NOMO-1 treated with dmso at 0.1 percent for 144 hours (cell line): Measurements from ENCODE around the gene CEP170B.
"Not testable (repeated sequence)": the region's sequence is repeated elsewhere in the genome, so short reads cannot be mapped to it uniquely, and the experiment has no call there.

Source experiments
- DNase-seq: peaks from one replicate; lab custom pipeline; 2025; ENCODE audit not compliant: unreplicated experiment; lab: John Stamatoyannopoulos, UW

Gene CEP170B

DNA sequence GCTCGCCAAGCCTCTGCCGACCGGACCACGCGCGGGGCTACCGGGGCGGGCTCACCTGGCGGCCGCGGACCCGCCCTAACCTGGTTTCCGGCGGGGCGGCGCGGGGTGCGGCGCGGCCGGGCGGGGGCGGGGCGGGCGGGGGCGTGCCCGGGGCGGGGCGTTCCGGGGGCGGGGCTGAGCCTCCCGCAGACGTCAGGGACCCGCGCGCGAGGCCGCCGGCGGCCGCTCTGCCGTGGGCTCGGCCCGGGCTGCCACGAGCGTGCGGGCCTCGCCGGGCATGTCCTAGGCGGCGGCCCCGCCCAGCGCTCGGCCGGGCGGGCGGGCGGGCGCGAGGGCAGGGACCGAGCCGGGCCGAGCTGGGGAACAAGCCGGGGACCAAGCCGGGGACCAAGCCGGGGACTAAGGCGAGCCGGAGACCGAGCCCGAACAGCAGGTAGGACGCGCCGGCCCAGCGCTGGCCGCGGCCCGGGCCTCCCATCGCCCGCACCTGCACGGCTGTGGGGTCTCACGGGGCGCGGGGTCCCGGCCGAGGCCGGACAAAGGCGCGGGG lies at the start of gene CEP170B:
Gene CEP170B, plus strand, starts transcription at position 188 of the 550 bp plus-strand sequence. CDS start 3,183 bp downstream, outside the sequence.
- DNase-seq: no peak

DNA sequence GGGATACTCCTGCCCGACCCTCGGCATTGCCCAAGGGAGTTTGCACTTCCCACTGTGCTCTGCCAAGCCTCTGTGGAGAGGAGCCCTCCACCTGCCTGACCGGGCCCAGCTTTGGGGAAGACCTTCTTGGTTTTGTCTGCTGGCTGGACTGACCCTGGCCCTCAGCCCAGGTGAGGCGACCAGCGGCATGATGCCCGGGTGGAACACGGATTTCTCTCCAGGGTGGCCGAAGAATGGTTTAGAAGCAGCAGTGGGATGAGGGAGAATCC lies 48.5 kb upstream of the CEP170B start:
- no peak for DNase-seq

DNA sequence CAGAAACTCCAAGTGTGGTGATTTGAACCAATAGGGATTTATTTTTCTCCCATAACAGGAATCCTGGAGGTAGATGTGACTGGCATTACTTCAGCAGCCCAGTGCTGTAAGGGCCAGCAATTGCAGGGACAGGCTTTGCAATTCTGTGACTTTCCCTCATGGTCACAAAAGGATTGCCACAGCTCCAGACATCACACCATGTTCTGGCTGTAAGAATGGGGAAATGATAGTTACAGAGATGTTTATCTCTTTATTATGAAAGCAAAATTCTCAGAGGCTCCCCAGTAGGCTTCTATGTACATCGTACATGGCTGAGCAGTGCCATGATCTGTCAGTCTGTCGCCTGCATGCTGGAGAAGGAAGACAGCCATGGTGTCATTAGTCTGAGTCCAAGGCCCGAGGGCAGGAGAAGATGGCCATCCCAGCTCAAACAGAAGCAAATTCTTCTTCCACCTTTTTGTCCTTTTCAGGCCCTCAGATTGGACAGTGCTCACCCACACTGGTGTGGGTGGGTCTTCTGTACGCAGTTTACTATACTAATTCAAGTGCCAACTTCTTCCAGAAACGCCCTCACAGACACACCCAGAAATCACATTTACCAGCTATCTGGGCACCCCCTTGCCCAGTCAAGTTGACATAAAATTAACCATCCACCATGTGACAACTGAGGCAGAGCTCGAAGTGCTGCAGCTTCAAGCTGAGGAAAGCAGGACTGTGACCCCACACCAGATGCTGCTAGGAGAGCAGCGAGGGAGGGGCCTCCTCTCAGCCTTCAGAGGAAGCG lies 46.9 kb upstream of the CEP170B start:
- DNase-seq: no peak

DNA sequence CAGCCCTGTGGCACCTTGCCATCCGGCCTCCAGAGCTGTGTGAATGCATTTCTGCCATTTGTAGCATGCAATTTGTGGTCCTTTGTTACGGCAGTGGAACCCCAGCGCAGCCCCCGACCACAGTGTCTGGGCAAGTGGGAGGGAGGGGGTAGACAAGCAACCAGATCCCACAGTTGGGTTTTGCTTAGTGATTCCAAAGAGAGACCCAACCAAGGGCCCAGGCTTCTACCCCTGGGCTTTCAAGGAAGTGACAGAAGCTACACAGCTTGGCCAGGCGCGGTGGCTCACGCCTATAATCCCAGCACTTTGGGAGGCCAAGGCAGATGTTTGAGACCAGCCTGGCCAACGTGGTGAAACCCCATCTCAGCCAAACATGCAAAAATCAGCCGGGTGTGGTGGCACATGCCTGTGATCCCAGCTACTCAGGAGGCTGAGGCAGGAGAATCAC lies 46.3 kb upstream of the CEP170B start:
- no peak for DNase-seq

DNA sequence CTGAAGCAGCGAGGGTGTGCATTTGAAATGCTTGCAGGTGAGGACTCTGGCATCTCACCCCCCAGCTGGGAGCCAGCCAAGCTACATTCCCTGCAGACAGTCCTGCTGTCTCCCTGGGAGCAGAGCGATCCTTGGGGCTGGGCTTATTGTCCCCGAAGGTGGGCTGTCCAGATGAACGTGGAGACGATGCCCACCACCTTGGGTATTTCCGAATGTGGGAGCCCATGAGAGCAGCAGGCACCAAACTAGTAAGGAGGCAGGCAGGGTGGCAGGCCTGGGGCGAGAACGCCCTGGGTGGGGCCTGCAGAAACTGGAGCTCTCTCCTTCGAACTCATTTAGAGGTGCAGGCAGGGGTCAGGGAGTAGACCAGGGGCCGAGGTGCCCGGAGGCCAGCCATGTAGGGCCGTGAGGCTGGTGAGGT lies 45.7 kb upstream of the CEP170B start:
- DNase-seq: no peak

DNA sequence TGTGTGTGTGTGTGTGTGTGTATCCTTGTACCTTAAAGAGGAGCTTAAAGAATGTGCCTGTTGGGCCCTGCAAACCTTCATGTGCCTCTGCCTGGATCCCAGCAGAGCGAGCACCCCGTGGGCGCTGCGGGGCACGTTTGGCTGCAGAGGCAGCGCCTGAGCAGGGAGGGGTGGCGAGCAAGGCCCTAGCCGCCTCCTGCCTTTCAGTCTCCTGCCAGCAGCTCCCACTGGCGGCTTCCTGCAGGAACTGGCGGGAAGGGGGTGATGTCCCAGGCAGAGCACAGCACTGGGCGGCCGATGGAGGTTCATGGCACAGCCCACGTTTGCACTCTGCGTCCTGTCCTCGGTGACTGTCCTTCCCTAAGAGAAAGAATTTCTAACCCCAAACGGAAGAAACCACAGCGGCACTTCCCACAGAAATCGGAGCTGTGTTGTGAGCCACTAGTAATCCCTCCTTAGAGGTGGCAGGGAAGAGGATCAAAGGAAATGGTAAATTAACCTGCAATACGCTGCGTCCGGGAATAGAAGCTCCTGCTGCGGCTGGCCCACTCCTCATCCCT lies 44.3 kb upstream of the CEP170B start:
- DNase-seq: no peak

DNA sequence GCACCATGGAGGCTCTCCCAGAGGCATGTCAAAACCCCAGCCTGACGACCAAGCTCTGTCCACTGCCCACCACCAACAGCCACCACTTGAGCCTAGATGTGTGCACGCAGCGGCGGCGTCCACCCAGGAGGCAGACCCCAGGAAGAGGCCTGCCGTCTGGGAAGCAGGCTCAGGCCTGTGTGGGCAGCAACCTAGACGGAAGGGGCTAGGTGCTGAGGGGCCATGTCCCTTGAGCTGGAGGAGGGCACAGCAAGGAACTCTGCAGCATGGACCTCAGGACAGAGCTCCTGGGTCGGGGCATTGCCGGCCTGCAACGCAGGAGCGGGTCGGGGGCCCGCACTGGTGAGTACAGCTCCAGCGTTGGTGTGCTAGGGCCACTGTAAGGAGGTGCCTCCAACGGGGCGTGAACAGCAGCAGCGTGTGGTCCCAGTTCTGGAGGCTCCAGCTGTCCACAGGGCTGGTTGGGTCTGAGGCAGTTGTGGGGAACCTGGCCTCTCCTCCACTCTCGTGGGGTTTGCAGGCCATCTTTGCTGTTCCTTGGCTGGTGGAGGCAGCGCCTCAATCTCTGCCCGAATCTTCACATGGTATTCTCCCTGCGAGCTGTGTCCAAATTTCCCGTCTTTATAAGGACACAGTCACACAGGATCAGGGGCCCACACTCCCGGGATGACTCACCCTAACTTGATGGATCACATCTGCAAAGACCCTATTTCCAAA lies 43.7 kb upstream of the CEP170B start:
- no peak for DNase-seq

DNA sequence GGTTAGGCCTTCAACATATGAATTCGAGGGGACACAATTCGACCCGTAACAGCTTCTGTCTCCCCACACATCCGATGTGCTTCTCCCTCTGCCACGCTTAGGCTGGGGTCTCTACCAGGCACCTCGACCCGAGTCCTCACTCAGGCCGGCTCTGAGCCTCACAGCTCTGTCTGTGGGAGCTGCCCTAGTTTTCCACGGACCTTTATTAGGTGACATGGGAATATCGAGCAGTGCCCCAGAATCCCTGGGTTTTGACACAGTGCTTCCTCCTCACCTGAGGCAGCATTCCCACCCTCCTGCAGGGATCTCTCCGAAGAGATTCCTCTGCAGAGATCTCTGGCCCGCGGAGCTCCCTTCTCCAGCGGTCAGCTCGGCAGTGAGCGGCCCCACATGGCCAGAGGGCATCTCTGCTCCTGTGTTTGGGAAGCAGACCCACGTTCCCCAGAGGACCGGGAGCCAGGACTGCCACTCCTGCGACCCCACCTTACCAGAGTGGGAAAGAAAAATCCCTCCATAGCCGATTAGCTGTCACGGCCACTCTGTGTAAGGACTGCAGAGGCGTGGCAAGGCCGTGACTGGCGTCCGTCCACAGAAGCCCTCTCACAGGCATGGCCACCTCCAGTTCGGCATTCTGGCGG lies 43.0 kb upstream of the CEP170B start:
- no peak for DNase-seq

DNA sequence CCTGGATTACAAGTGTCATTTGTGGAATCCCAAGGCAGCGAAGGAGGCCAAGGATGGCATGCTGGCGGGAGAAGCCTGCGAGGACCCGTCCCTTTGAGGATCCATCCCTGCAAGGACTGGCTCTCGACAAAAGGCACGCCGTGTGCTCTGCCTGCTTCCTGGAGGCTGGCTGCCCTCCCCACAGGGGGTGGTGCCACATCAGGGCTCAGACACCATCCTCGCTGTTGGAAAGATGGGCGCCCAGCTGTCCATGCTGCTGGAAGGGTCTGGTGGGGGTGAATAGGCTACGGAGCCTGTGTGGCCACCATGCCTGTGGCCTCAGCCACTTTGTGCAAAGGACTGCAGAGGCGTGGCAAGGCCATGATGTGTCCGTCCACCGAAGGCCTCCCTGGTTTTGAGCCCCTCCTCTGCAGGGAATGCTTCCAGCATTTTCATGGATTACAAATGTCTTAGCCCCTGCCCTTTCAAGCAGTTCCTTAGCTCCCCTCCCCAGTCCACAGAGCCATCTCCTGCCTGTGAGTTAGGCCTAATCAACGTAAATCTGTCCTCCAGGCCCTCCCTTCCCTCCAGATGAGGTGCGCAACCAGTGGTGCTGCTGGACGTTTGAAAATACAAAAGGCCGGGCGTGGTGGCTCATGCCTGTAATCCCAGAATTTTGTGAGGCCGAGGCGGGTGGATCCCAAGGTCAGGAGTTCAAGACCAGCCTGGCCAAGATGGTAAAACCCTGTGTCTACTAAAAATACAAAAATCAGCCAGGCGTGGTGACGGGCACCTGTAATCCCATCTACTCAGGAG lies 42.0 kb upstream of the CEP170B start:
- no peak for DNase-seq

DNA sequence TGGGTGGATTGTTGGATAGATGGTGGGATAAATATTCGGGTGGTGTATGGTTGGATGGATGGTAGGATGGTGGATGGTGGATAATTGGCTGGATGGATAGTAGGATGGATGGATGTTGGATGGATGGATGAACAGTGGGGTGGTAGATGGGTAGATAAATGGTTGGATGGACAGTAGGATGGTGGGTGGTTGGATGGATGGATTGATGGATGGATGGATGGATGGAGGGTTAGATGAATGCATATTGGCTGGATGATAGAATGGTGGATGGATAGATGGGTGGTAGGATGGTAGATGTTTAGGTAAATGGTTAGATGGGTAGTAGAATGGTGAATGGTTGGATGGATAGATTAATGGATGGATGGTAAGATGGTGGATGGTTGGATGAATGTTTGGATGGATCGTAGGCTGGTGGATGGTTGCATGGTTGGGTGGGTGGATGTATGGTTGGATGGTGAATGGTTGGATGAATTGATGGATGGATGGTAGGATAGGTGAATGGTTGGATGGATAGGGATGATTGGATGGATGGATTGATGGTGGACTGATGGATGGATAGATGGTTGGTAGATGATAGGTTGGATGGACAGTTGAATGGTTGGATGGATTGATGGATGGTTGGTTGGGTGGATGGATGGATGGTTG lies 40.6 kb upstream of the CEP170B start:
- DNase-seq: no peak

DNA sequence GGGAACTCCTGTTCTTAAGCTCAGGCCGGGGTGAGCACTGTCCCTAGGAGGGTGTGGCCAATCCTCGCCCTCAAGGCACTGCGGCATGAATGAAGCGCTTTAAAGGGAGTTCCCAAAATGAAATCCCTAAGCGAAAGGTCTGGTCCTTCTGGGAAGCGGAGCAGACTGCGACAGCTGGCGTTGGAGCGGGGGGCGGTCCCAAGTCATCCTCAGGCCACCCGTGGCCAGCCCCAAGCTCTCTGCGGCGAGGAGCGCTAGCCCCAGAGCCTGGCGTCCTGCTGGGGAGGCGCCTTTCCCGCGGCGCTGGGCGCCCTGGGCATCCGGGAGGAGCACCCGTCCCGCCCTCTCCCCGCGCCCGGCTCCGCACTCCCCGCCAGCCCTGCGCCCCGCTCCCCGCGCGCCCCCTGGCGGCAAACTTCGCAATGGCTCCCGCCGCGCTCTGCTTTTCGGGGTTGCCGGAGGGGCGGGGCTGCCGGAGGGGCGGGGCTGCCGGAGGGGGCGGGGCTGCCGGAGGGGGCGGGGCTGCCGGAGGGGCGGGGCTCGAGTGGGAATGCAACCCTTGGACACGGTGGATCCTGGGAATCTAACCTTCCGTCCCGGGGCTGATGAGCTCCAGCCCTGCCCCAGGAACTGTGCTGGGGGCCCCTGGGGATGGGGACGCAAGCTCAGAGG lies 38.7 kb upstream of the CEP170B start:
- DNase-seq: peak; percentile 61

DNA sequence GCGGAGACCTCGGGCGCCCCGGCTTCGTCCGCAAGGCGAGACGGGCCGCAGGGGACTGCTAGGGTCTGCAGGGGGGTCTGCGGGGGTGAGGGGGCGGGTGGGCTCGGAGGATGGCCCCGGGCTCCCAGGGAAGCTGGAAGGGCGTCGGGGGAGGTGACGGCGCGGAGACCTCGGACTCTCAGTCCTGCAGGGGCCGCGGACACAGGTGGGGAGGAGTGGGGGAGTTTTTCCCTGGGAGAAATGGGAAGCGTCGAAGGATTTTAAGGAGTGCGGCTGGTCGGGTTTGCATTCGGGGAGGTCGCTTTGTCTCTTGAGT lies 38.2 kb upstream of the CEP170B start:
- DNase-seq: no peak

DNA sequence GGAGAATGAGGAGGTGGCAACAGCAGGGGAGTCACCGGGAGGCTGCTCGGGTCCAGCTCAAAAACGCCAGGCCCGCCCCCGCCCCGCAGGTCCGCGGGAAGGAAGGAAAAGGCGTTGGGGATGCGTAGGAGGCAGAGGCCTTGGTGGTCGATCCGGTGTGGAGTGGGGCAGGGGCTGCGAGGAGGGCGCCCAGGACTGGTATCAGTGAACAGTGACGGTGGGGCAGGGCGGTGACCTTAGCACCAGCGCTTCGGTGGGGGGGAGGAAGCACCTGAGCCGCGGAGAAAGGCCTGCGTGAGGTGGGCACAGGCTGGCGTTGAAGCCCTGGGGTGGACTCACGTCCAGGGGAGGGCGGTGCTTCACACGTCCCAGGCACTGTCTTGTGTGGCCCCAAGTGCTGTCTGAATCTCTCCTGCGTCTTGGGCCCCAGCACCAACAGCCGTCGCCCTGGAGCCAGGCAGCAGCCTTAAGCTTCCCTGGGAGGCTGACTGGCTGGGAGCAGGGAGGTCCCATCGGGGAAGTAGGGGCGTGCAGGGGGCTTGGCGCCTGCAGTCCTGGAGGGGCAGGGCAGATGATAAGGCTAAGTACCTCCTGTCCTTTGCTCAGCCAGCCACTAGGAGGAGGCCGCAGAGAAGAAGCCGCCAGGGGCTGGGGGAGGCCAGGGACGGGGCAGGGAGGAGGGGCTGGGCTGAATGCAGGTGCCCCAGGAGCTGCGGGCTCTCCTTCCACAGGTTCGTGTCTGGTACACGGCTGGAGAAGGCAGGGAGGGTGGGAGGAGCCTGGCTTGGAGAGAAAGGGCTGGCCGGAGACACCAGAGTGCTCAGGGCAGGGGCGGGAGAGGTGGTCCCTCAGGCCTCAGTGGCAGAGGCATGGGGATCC lies 37.7 kb upstream of the CEP170B start:
- peak; percentile 13 for DNase-seq

DNA sequence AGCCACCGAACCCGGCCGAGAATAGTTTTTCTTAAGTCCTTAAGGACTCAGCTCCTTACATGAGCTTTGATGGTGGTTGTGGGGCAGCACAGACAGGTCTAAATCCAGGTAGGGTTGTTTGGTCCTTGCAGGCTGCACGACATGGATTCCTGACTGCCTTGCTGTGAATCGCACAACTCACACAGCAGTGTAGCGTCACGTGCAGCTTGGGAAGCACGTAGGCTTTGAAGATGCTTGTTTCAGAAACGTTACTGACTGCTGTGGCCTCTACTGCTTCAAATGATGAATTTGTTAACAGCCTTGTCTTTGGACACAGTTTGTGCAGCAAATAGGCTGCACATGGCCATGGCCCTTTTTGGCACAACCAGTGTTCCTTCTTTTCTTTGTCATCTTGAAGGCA lies 34.3 kb upstream of the CEP170B start:
- DNase-seq: no peak

DNA sequence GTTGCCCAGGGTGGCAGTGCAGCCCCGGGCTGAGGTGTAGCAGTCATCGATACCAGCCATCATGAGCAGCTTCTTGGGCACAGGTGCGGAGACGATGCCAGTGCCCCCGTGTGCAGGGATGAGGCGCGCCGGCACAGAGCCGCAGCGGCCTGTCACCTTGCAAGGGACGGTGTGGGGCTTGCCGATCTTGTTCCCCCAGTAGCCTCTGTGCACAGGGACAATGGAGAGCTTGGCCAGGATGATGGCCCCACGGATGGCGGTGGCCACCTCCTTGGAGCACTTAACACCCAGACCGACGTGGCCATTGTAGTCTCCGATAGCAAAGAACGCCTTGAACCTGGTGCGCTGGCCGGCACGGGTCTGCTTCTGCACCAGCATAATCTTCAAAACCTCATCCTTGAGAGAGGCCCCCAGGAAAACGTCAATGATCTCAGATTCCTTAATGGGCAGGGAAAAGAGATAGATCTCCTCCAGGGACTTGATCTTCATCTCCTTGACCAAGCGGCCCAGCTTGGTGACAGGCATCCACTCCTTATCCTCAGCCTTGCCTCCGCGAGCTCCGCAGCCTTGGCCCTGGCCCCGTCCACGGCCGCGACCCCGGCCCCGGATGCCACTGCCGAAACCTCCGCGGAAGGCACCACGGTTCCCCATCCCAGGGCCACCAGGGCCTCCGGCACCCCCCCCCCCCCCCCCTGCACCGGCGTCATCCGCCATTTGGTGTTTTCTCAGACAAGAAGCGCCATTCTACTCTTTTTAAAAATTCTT lies 28.7 kb upstream of the CEP170B start:
- not testable (repeated sequence) for DNase-seq

DNA sequence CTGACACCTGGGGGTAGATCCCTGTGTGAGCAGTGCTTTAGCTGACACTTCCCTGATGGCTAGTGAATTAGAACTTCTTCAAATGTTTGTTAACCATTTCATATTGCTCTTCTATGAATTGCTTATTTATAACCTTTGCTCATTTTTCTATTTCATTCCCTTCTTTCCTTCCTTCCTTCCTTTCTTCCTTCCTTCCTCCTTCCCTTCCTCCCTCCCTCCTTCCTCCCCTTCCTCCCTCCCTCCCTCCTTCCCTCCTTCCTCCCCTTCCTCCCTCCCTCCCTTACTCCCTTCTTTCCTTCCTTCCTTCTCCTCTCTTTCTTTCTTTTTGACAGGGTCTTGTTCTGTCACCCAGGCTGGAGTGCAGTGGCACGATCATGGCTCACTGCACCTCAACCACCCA lies 23.3 kb upstream of the CEP170B start:
- DNase-seq: no peak

DNA sequence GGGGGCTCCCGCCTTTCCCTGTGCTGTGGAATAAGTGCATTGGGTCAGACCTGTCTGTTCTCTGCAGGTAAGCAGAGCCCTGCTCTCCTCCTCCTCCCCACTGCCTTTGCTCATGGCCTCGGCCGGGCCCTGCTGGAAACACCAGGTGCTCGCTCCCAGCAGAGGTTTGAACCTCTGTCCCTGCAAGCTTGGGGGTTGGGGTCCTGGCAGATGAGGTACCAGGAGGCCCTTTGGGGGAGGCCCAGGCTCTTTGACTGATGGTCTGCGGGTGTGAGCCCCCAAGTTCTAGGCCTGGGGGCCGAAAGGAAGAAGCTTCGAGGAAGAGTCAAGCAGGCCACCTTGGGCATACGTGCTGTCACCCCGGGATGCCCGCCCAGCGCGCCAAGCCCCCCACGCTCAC lies 22.1 kb upstream of the CEP170B start:
- DNase-seq: no peak
